ENCODE measurements around the gene ACTR2.
"Not testable (repeated sequence)": the region's sequence is repeated elsewhere in the genome, so short reads cannot be mapped to it uniquely, and the experiment has no call there.

Gene ACTR2

GRCh38 chr2:65232636-65233035, 5.0 kb downstream of the ACTR2 start:
- H3K4me3 ChIP-seq (ENCODE audit: low read length) = no peak overlapping the region
- H3K9me3 ChIP-seq (ENCODE audit: control insufficient read depth, low read length) = no peaks in the 10 kb centered on the region
- H3K27me3 ChIP-seq (ENCODE audit: control insufficient read depth, insufficient read depth, low read length) = no peaks in the 10 kb centered on the region
- no peak overlapping the region for H3K9ac ChIP-seq (ENCODE audit: low read length)
- no peaks in the 10 kb centered on the region for H3K36me3 ChIP-seq (ENCODE audit: control insufficient read depth, insufficient read depth, low read length)
- H3K4me1 ChIP-seq (ENCODE audit: control insufficient read depth, insufficient read depth, low read length) = no peaks in the 10 kb centered on the region

GRCh38 chr2:65240657-65241056, 13.0 kb downstream of the ACTR2 start:
- Histone ChIP-seq H3K9me3 (ENCODE audit: control insufficient read depth, low read length) (no peaks in the 10 kb centered on the region), H3K27me3 (ENCODE audit: control insufficient read depth, insufficient read depth, low read length) (no peaks in the 10 kb centered on the region), H3K4me1 (ENCODE audit: control insufficient read depth, insufficient read depth, low read length) (peaks cover 8% of the 10 kb centered on the region), H3K9ac (ENCODE audit: low read length) (no peak overlapping the region), H3K36me3 (ENCODE audit: control insufficient read depth, insufficient read depth, low read length) (no peaks in the 10 kb centered on the region), H3K4me3 (ENCODE audit: low read length) (no peak overlapping the region)

- H3K4me3 ChIP-seq (ENCODE audit: low read length); H3K9ac ChIP-seq (ENCODE audit: low read length); H3K9me3 ChIP-seq (ENCODE audit: control insufficient read depth, low read length); H3K36me3 ChIP-seq (ENCODE audit: control insufficient read depth, insufficient read depth, low read length); H3K27me3 ChIP-seq (ENCODE audit: control insufficient read depth, insufficient read depth, low read length); H3K4me1 ChIP-seq (ENCODE audit: control insufficient read depth, insufficient read depth, low read length): not testable (repeated sequence)
Measured at GRCh38 chr2:65244452-65244851, 16.8 kb downstream of the ACTR2 start.

GRCh38 chr2:65252640-65253039, 25.0 kb downstream of the ACTR2 start:
- Histone ChIP-seq H3K36me3 (ENCODE audit: control insufficient read depth, insufficient read depth, low read length) (no peaks in the 10 kb centered on the region), H3K4me1 (ENCODE audit: control insufficient read depth, insufficient read depth, low read length) (no peaks in the 10 kb centered on the region), H3K27me3 (ENCODE audit: control insufficient read depth, insufficient read depth, low read length) (no peaks in the 10 kb centered on the region), H3K9me3 (ENCODE audit: control insufficient read depth, low read length) (no peaks in the 10 kb centered on the region), H3K4me3 (ENCODE audit: low read length) (no peak overlapping the region), H3K9ac (ENCODE audit: low read length) (no peak overlapping the region)

DNA sequence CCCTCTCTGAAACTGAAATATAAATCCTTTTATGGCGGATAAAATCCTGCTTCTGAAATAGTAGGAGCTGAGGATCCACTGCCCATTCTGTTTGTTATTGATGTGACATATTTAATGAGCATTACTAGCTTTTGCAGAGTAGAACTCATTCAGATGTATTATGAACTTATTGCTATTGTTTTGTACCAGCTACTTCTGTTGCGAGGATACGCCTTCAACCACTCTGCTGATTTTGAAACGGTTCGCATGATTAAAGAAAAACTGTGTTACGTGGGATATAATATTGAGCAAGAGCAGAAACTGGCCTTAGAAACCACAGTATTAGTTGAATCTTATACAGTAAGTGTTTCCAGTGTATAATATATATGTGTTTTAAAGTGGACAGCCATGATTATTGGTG, 27.7 kb downstream of the ACTR2 start:
- no peaks in the 10 kb centered on the region for H3K27me3 ChIP-seq (ENCODE audit: control insufficient read depth, insufficient read depth, low read length)
- H3K4me3 ChIP-seq (ENCODE audit: low read length) = no peak overlapping the region
- no peaks in the 10 kb centered on the region for H3K36me3 ChIP-seq (ENCODE audit: control insufficient read depth, insufficient read depth, low read length)
- no peaks in the 10 kb centered on the region for H3K4me1 ChIP-seq (ENCODE audit: control insufficient read depth, insufficient read depth, low read length)
- no peak overlapping the region for H3K9ac ChIP-seq (ENCODE audit: low read length)
- no peaks in the 10 kb centered on the region for H3K9me3 ChIP-seq (ENCODE audit: control insufficient read depth, low read length)

- no peaks in the 10 kb centered on the region for H3K9me3 ChIP-seq (ENCODE audit: control insufficient read depth, low read length)
- H3K9ac ChIP-seq (ENCODE audit: low read length) = no peak overlapping the region
- no peak overlapping the region for H3K4me3 ChIP-seq (ENCODE audit: low read length)
- no peaks in the 10 kb centered on the region for H3K36me3 ChIP-seq (ENCODE audit: control insufficient read depth, insufficient read depth, low read length)
- no peaks in the 10 kb centered on the region for H3K27me3 ChIP-seq (ENCODE audit: control insufficient read depth, insufficient read depth, low read length)
- H3K4me1 ChIP-seq (ENCODE audit: control insufficient read depth, insufficient read depth, low read length) = no peaks in the 10 kb centered on the region
Measured at GRCh38 chr2:65256054-65256453, 28.4 kb downstream of the ACTR2 start.

DNA sequence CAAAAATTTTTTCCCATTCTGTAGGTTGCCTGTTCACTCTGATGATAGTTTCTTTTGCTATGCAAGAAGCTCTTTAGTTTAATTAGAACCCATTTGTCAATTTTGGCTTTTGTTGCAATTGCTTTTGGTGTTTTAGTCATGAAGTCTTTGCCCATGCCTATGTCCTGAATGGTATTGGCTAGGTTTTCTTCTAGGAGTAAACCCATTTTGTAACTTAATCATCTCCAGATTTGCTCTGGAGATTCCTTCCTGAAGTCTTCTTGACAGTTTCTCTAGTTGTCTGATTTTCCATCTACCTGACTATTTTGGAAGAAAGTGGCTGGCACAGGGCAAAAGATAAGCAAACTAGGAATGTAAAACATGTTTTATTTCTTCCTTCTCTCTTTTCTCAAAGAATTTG, 30.2 kb downstream of the ACTR2 start:
- H3K36me3 ChIP-seq (ENCODE audit: control insufficient read depth, insufficient read depth, low read length); H3K9ac ChIP-seq (ENCODE audit: low read length); H3K4me3 ChIP-seq (ENCODE audit: low read length); H3K27me3 ChIP-seq (ENCODE audit: control insufficient read depth, insufficient read depth, low read length); H3K9me3 ChIP-seq (ENCODE audit: control insufficient read depth, low read length); H3K4me1 ChIP-seq (ENCODE audit: control insufficient read depth, insufficient read depth, low read length): not testable (repeated sequence)

DNA sequence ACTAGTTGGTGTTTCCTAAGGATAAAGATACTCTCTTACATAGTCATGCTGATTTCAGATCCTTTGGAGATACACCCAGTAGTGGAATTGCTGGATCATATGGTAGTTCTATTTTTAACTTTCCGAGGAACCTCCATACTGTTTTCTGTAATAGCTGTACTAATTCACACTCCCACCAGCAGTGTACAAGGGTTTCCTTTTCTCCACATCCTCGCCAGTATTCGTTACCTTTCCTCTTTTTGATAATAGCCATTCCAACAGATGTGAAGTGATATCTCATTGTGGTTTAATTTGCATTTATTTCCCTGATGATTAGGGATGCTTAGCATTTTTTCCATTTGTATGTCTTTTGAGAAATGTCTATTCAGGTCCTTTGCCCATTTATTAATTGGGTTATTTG, 34.0 kb downstream of the ACTR2 start:
- Histone ChIP-seq H3K9me3 (ENCODE audit: control insufficient read depth, low read length) (no peaks in the 10 kb centered on the region), H3K36me3 (ENCODE audit: control insufficient read depth, insufficient read depth, low read length) (no peaks in the 10 kb centered on the region), H3K4me3 (ENCODE audit: low read length) (no peak overlapping the region), H3K9ac (ENCODE audit: low read length) (no peak overlapping the region), H3K27me3 (ENCODE audit: control insufficient read depth, insufficient read depth, low read length) (no peaks in the 10 kb centered on the region), H3K4me1 (ENCODE audit: control insufficient read depth, insufficient read depth, low read length) (no peaks in the 10 kb centered on the region)

GRCh38 chr2:65263262-65263661, 35.6 kb downstream of the ACTR2 start:
- Histone ChIP-seq H3K4me1 (ENCODE audit: control insufficient read depth, insufficient read depth, low read length) (no peaks in the 10 kb centered on the region), H3K9ac (ENCODE audit: low read length) (no peak overlapping the region), H3K9me3 (ENCODE audit: control insufficient read depth, low read length) (no peaks in the 10 kb centered on the region), H3K4me3 (ENCODE audit: low read length) (no peak overlapping the region), H3K36me3 (ENCODE audit: control insufficient read depth, insufficient read depth, low read length) (peaks cover 2% of the 10 kb centered on the region), H3K27me3 (ENCODE audit: control insufficient read depth, insufficient read depth, low read length) (no peaks in the 10 kb centered on the region)

GRCh38 chr2:65263986-65264385, 36.4 kb downstream of the ACTR2 start:
- Histone ChIP-seq H3K27me3 (ENCODE audit: control insufficient read depth, insufficient read depth, low read length) (no peaks in the 10 kb centered on the region), H3K4me3 (ENCODE audit: low read length) (no peak overlapping the region), H3K4me1 (ENCODE audit: control insufficient read depth, insufficient read depth, low read length) (no peaks in the 10 kb centered on the region), H3K9ac (ENCODE audit: low read length) (no peak overlapping the region), H3K36me3 (ENCODE audit: control insufficient read depth, insufficient read depth, low read length) (peaks cover 5% of the 10 kb centered on the region), H3K9me3 (ENCODE audit: control insufficient read depth, low read length) (no peaks in the 10 kb centered on the region)

GRCh38 chr2:65264821-65265670, 37.4 kb downstream of the ACTR2 start:
- no peaks in the 10 kb centered on the region for H3K9me3 ChIP-seq (ENCODE audit: control insufficient read depth, low read length)
- H3K9ac ChIP-seq (ENCODE audit: low read length) = no peak overlapping the region
- H3K36me3 ChIP-seq (ENCODE audit: control insufficient read depth, insufficient read depth, low read length) = peaks cover 5% of the 10 kb centered on the region
- H3K27me3 ChIP-seq (ENCODE audit: control insufficient read depth, insufficient read depth, low read length) = no peaks in the 10 kb centered on the region
- no peaks in the 10 kb centered on the region for H3K4me1 ChIP-seq (ENCODE audit: control insufficient read depth, insufficient read depth, low read length)
- H3K4me3 ChIP-seq (ENCODE audit: low read length) = no peak overlapping the region

DNA sequence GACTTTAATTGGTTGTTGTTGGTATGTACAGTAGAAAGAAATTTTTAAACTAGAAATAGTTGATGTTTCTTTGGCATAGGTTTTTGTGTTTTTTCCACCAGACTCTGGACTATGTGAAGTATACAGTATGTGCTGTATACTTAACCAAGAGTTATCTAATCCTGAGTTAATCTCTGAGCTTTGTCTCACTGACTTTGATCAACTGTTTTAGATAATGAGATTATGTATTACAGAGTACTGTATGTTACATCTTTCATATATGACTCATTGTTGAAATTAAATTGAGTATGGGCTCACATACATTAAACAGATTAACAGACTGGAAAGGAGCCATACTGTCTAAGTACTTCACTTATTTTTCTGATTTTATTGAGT, 38.0 kb downstream of the ACTR2 start:
- Histone ChIP-seq H3K27me3 (ENCODE audit: control insufficient read depth, insufficient read depth, low read length) (no peaks in the 10 kb centered on the region), H3K4me3 (ENCODE audit: low read length) (no peak overlapping the region), H3K9ac (ENCODE audit: low read length) (no peak overlapping the region), H3K9me3 (ENCODE audit: control insufficient read depth, low read length) (no peaks in the 10 kb centered on the region), H3K36me3 (ENCODE audit: control insufficient read depth, insufficient read depth, low read length) (peaks cover 5% of the 10 kb centered on the region), H3K4me1 (ENCODE audit: control insufficient read depth, insufficient read depth, low read length) (no peaks in the 10 kb centered on the region)

- no peaks in the 10 kb centered on the region for H3K27me3 ChIP-seq (ENCODE audit: control insufficient read depth, insufficient read depth, low read length)
- H3K36me3 ChIP-seq (ENCODE audit: control insufficient read depth, insufficient read depth, low read length) = peaks cover 5% of the 10 kb centered on the region
- no peaks in the 10 kb centered on the region for H3K4me1 ChIP-seq (ENCODE audit: control insufficient read depth, insufficient read depth, low read length)
- no peaks in the 10 kb centered on the region for H3K9me3 ChIP-seq (ENCODE audit: control insufficient read depth, low read length)
- no peak overlapping the region for H3K9ac ChIP-seq (ENCODE audit: low read length)
- no peak overlapping the region for H3K4me3 ChIP-seq (ENCODE audit: low read length)
Measured at GRCh38 chr2:65267008-65267407, 39.4 kb downstream of the ACTR2 start.
